Stomach (tissue), 9 donors: ENCODE measurements around the gene NEB. TPM values are rescaled to one million over a fixed set of nuclear protein-coding genes. Genes with fewer than 3 reads are reported as not detected.
A peak's percentile ranks its signal among the peaks of the same experiment; 100 is the strongest.
"Not testable (repeated sequence)": the region's sequence is repeated elsewhere in the genome, so short reads cannot be mapped to it uniquely, and the experiment has no call there.

Source experiments
- DNase-seq, 2 donors: peaks; one replicate each; pipeline versions ENCODE4 v3.0.0 to v3.0.0-alpha.2; 2013 to 2019
- H3K27ac ChIP-seq, 5 donors: fragments of 200-600 bp in 4 of 5; sonication (generic) in 4 of 5; one replicate each; pipeline ENCODE4 v1.5.1; 2013 to 2019; ENCODE audit warnings: mild to moderate bottlenecking in 1 of 5, moderate library complexity in 1 of 5
- H3K27me3 ChIP-seq, 3 donors: fragments of 200-600 bp; sonication (generic); one replicate each; pipeline ENCODE4 v1.5.1; 2017 to 2019; ENCODE audit warnings: mixed run types in 1 of 3
- H3K36me3 ChIP-seq, 4 donors: fragments of 200-600 bp; sonication (generic); 1 replicate in 3 of 4; 2 replicates in 1 of 4; pipeline ENCODE4 v1.5.1; 2016 to 2019
- H3K4me1 ChIP-seq, 4 donors: fragments of 200-600 bp; sonication (generic); one replicate each; pipeline ENCODE4 v1.5.1; 2016 to 2019
- H3K4me3 ChIP-seq, 4 donors: fragments of 200-600 bp; sonication (generic) in 3 of 4; one replicate each; pipeline ENCODE4 v1.5.1; 2016 to 2019; ENCODE audit warnings: mild to moderate bottlenecking in 1 of 4
- H3K9me3 ChIP-seq, 4 donors: fragments of 200-600 bp; sonication (generic); one replicate each; pipeline ENCODE4 v1.5.1; 2016 to 2019
- CTCF ChIP-seq, 7 experiments: fragments of 450-650 bp in 4 of 7; fragments of 200-600 bp in 3 of 7; sonication (generic) in 3 of 7; IDR thresholded peaks; one replicate each; pipeline ENCODE4 v1.5.1; 2016 to 2019; ENCODE audit warnings: antibody characterized with exemption in 7 of 7, control low read depth in 2 of 7, mild to moderate bottlenecking in 1 of 7
- EP300 ChIP-seq: sonication (generic); formaldehyde crosslinking; IDR thresholded peaks from one replicate; pipeline ENCODE4 v1.6.1; 2017; ENCODE audit warnings: antibody characterized with exemption
- POLR2A ChIP-seq, 4 donors: fragments of 450-650 bp; IDR thresholded peaks; one replicate each; pipeline ENCODE4 v1.6.1; 2016; ENCODE audit warnings: antibody characterized with exemption in 4 of 4, control low read depth in 2 of 4, mild to moderate bottlenecking in 1 of 4, moderate library complexity in 1 of 4
- POLR2AphosphoS5 ChIP-seq, 3 donors: sonication (generic); formaldehyde crosslinking; IDR thresholded peaks; one replicate each; pipeline ENCODE4 v1.6.1; 2016; ENCODE audit warnings: antibody characterized with exemption in 3 of 3
- WGBS, 5 donors: extraction: QIAGEN DNeasy Blood & Tissue Kit in 3 of 5; methylation state at CpG; one replicate each; pipeline versions ENCODE4 v1.1.5 to v1.1.7; 2013 to 2018; 5-methylcytosine and 5-hydroxymethylcytosine counted together
- intact Hi-C: fragments of 100-400 bp; cut with DNase I; formaldehyde crosslinking; loops from one replicate; pipeline ENCODE4 v1.15.1; 2023; ENCODE audit warnings: low total_unique reads
- polyA plus RNA-seq, 3 donors: library from polyadenylated mRNA; stranded (reverse); fragments of 200-250 nt; gene quantifications; one replicate each; pipeline ENCODE4 v1.2.3, GENCODE V29; 2013
- total RNA-seq, 5 donors: library from RNA; depleted of rRNA; stranded (reverse); fragments of >200 nt; gene quantifications; one replicate each; pipeline versions ENCODE4 v1.1.0 to v1.2.3, GENCODE V29; 2014 to 2016
- donor health status: healthy with polysubstance abuse.
- donor health status: Bipolar disorder and iron deficiency.
- donor health status: healthy.

NEB gene
- total and polyA plus RNA-seq, 8 donors: 0.12 to 4.0 (median 1.0) TPM; not detected in 1

GRCh38 chr2:151754253-151754897 is 20.1 kb upstream of the NEB start:
- no peak overlapping the region for H3K27ac ChIP-seq
- no peak overlapping the region for H3K4me3 ChIP-seq
- no peak for DNase-seq
- 78 to 100% (median 89%) methylated on average over 1 of the region's 1 CpG for WGBS, 5 donors
- H3K4me1 ChIP-seq: peaks cover 0 to 8% (median 0%) of the 10 kb centered on the region in 4 donors
- H3K36me3 ChIP-seq: no peaks in the 10 kb centered on the region
- H3K27me3 ChIP-seq: no peaks in the 10 kb centered on the region
- TF ChIP-seq POLR2AphosphoS5 (IDR thresholded peaks at IDR 0.05): no peak
- no peak for TF ChIP-seq CTCF (IDR thresholded peaks at IDR 0.05)
- TF ChIP-seq POLR2A (IDR thresholded peaks at IDR 0.05): no peak
- no peak for TF ChIP-seq EP300
- no peaks in the 10 kb centered on the region for H3K9me3 ChIP-seq
- intact Hi-C loops: no loop called here

- Histone ChIP-seq H3K27ac (no peak overlapping the region), H3K9me3 (no peaks in the 10 kb centered on the region), H3K4me1 (peaks cover 0 to 8% (median 0%) of the 10 kb centered on the region in 4 donors), H3K27me3 (no peaks in the 10 kb centered on the region), H3K36me3 (no peaks in the 10 kb centered on the region), H3K4me3 (no peak overlapping the region)
- TF ChIP-seq POLR2AphosphoS5 (IDR thresholded peaks at IDR 0.05) (no peak), CTCF (IDR thresholded peaks at IDR 0.05) (no peak), EP300 (no peak), POLR2A (IDR thresholded peaks at IDR 0.05) (no peak)
- intact Hi-C loops: no loop called here
- DNase-seq: no peak
Observed at GRCh38 chr2:151753540-151753939, 19.3 kb upstream of the NEB start.

DNA sequence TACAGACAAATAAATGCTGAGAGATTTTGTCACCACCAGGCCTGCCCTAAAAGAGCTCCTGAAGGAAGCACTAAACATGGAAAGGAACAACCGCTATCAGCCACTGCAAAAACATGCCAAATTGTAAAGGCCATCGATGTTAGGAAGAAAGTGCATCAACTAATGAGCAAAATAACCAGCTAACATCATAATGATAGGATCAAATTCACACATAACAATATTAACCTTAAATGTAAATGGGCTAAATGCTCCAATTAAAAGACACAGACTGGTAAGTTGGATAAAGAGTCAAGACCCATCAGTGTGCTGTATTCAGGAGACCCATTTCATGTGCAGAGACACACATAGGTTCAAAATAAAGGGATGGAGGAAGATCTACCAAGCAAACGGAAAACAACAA is 11.0 kb upstream of the NEB start:
- H3K4me1 ChIP-seq, H3K9me3 ChIP-seq, H3K27ac ChIP-seq, H3K36me3 ChIP-seq, intact Hi-C loops, DNase-seq, H3K27me3 ChIP-seq, H3K4me3 ChIP-seq: not testable (repeated sequence)
- 93 to 100% (median 97%) methylated on average over 3 of the region's 3 CpGs for WGBS, 5 donors

DNA sequence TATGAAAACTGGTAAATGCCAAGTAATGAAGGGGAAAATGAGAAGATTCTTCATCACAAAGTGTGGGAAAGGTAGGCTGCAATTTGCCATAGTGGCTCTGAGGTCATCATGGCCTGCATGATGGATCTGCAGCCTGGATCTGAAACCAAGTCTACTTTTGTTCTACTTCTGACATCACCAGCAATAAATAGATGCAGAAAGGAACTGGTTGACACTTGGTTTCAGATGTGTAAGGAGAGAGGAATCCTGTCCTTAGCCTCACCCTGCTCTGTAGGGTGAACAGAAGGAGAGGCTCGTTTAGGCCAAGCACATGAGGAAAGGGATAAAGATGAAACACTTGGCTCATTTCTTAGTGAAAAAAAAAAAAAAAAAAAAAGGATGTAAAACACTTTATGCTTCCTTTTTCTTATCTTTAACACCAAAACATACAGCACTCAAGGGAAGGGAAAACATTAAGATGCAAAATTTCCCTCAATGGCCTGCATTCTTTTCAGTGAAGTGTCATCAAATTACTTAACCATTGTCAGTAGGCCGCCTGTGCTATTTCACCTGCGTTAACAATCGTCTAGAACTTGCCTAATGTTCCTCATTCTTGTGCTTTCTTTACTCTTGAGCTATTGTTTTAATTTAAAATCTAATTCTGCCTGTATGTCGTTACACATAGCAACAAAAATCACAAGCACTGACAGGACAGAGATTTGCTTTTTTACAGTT is 3.9 kb downstream of the NEB start:
- 70 to 75% (median 73%) methylated on average over 5 of the region's 5 CpGs for WGBS, 5 donors
- no peak for TF ChIP-seq POLR2A (IDR thresholded peaks at IDR 0.05)
- no peak for TF ChIP-seq EP300
- TF ChIP-seq POLR2AphosphoS5 (IDR thresholded peaks at IDR 0.05): no peak
- TF ChIP-seq CTCF (IDR thresholded peaks at IDR 0.05): no peak

GRCh38 chr2:151729837-151730236 is 4.4 kb downstream of the NEB start:
- 21 to 48% (median 33%) methylated on average over 1 of the region's 1 CpG for WGBS, 5 donors
- no peak overlapping the region for H3K4me3 ChIP-seq
- no peak for DNase-seq
- intact Hi-C loops: no loop called here
- no peaks in the 10 kb centered on the region for H3K9me3 ChIP-seq
- H3K27ac ChIP-seq: no peak overlapping the region
- peaks cover 0 to 12% (median 5%) of the 10 kb centered on the region in 4 donors for H3K4me1 ChIP-seq
- no peaks in the 10 kb centered on the region for H3K36me3 ChIP-seq
- TF ChIP-seq CTCF (IDR thresholded peaks at IDR 0.05) (no peak), EP300 (no peak), POLR2AphosphoS5 (IDR thresholded peaks at IDR 0.05) (no peak), POLR2A (IDR thresholded peaks at IDR 0.05) (no peak)
- no peaks in the 10 kb centered on the region for H3K27me3 ChIP-seq

More for the DNA sequence above, 3.9 kb downstream of the NEB start:
- Histone ChIP-seq H3K9me3 (no peaks in the 10 kb centered on the region), H3K4me1 (peaks cover 0 to 12% (median 5%) of the 10 kb centered on the region in 4 donors), H3K27me3 (no peaks in the 10 kb centered on the region), H3K27ac (no peak overlapping the region), H3K36me3 (no peaks in the 10 kb centered on the region), H3K4me3 (no peak overlapping the region)
- peak in 1 of 2 donors; percentile 15 for DNase-seq
- intact Hi-C loops: no loop called here
